GM21515 (cell line): Measurements from ENCODE around the gene DNAH7.

Experiments
- ATAC-seq: cut with Tn5 transposase; IDR thresholded peaks from one replicate; pipeline ENCODE4 v1.9.1; 2021; ENCODE audit not compliant: unreplicated experiment

DNAH7 gene

GRCh38 chr2:195815083-195815482 lies 253.6 kb downstream of the DNAH7 start:
- ATAC-seq, result no peak

GRCh38 chr2:195813421-195813820 lies 255.2 kb downstream of the DNAH7 start:
- no peak for ATAC-seq

GRCh38 chr2:195810340-195811098 lies 258.1 kb downstream of the DNAH7 start:
- no peak for ATAC-seq

GRCh38 chr2:195808189-195808588 lies 260.4 kb downstream of the DNAH7 start:
- ATAC-seq, result no peak

GRCh38 chr2:195805283-195805976 lies 263.2 kb downstream of the DNAH7 start:
- ATAC-seq, result no peak

GRCh38 chr2:195795879-195796278 lies 272.8 kb downstream of the DNAH7 start:
- ATAC-seq, result no peak

- ATAC-seq, result no peak
Observed at GRCh38 chr2:195793881-195794280, 274.8 kb downstream of the DNAH7 start.

GRCh38 chr2:195782156-195782555 lies 286.5 kb downstream of the DNAH7 start:
- no peak for ATAC-seq

GRCh38 chr2:195779491-195779890 lies 289.1 kb downstream of the DNAH7 start:
- ATAC-seq, result no peak

GRCh38 chr2:195769975-195770374 lies 298.7 kb downstream of the DNAH7 start:
- ATAC-seq, result no peak

GRCh38 chr2:195768431-195768830 lies 300.2 kb downstream of the DNAH7 start:
- ATAC-seq, result no peak

- ATAC-seq, result no peak
Observed at GRCh38 chr2:195766691-195767090, 301.9 kb downstream of the DNAH7 start.

GRCh38 chr2:195763866-195764265 lies 304.8 kb downstream of the DNAH7 start:
- ATAC-seq, result no peak

GRCh38 chr2:195759877-195760276 lies 308.8 kb downstream of the DNAH7 start:
- no peak for ATAC-seq

- no peak for ATAC-seq
Observed at GRCh38 chr2:195758846-195759245, 309.8 kb downstream of the DNAH7 start.

GRCh38 chr2:195756218-195756942 lies 312.3 kb downstream of the DNAH7 start:
- no peak for ATAC-seq

- ATAC-seq, result no peak
Observed at GRCh38 chr2:195741191-195741590, 327.4 kb downstream of the DNAH7 start.

GRCh38 chr2:195737511-195738325 lies 330.9 kb downstream of the DNAH7 start:
- no peak for ATAC-seq

- ATAC-seq, result no peak
Observed at GRCh38 chr2:195735347-195735746, 333.3 kb downstream of the DNAH7 start.

GRCh38 chr2:195734931-195735330 lies 333.7 kb downstream of the DNAH7 start:
- no peak for ATAC-seq

- ATAC-seq, result no peak
Observed at GRCh38 chr2:195734395-195734794, 334.2 kb downstream of the DNAH7 start.
